KG1 (cell line): ENCODE measurements around the gene EPO.
"Not testable (repeated sequence)": the region's sequence is repeated elsewhere in the genome, so short reads cannot be mapped to it uniquely, and the experiment has no call there.

Source experiments
- DNase-seq: peaks from one replicate; lab custom pipeline; 2025; lab: John Stamatoyannopoulos, UW

The EPO gene

DNA sequence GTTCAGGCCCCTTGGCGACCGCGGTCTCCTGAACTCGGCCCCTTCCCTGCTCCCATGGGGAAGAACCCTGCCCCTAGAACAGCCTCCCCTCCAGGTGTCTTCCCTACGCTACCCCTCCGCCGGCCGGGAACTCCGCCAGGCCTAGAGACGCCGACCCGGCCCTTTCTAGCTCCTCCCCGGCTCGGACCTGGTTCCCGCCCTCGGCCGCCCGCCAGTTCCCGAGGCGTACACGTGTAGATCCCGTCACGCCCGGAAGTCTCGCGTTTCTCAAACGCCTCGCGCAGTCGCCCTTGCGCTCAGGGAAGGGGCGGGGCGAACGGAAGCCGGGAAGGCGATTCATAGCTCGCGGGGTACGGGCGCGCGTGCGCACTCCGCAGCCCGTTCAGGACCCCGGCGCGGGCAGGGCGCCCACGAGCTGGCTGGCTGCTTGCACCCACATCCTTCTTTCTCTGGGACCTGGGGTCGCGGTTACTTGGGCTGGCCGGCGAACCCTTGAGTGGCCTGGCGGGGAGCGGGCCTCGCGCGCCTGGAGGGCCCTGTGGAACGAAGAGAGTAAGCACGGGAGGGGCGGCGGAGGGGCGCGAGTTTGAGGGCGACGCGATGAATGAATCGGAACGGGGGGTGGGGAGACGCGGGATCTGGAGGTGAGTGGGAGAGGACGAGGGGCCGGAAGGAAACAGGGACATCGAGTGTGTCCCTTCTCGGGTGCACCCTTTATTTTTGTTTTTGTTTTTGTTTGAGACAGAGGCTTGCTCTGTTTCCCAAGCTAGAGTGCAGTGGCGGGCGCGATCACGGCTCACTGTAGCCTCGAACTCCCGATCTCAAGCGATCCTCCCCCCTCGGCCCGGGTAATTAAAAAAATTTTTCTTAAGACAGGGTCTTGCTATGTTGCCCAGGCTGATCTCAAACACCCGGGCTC is 14.3 kb upstream of the EPO start, which contains the start of gene POP7:
Gene POP7 (plus strand): TSS at position 369 of the 919 bp plus-strand sequence. CDS start 710 bp downstream, outside the sequence.
- peak; percentile 64 for DNase-seq

DNA sequence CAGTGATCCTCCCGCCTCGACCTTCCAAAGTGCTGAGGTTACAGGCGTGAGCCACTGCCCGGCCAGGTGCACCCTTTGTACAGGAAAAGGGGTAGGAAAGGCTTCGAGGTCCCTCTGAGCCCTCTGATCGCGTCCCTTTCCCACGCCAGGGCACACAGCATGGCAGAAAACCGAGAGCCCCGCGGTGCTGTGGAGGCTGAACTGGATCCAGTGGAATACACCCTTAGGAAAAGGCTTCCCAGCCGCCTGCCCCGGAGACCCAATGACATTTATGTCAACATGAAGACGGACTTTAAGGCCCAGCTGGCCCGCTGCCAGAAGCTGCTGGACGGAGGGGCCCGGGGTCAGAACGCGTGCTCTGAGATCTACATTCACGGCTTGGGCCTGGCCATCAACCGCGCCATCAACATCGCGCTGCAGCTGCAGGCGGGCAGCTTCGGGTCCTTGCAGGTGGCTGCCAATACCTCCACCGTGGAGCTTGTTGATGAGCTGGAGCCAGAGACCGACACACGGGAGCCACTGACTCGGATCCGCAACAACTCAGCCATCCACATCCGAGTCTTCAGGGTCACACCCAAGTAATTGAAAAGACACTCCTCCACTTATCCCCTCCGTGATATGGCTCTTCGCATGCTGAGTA is 13.5 kb upstream of the EPO start:
- DNase-seq: no peak

DNA sequence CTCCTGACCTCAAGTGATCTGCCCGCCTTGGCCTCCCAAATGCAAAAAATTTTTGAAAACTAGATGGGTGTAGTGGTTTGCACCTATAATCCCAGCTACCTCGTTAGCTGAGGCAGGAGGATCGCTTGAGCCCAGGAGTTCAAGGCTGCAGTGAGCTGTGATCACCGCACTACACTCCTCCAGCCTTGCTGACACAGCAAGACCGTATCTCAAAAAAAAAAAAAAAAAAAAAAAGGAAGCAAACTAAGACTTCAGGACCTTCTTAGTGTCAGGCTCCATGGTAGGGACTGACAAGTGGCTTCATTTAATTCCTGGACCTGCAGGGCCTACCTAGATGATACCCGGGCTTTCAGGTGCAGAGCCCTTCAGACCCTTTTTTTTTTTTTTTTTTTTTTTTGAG is 11.9 kb upstream of the EPO start:
- no peak for DNase-seq

DNA sequence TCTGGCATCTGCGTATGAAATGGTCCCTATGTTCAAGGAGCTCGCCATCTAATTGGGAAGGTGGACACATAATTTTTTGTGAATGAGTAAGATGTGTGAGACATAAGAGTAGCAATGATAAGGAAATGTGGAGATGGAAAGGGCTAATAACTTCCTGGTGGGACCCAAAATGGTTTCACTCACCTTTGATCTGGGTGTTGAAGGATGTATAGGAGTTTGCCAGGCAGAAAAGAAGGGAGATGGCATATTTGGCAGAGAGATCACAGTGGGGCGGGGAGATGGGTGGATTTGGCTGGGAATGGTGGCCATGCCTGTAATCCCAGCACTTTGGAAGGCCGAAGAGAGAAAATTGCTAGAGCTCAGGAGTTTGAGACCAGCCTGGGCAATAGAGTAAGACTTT is 9.8 kb upstream of the EPO start:
- no peak for DNase-seq

DNA sequence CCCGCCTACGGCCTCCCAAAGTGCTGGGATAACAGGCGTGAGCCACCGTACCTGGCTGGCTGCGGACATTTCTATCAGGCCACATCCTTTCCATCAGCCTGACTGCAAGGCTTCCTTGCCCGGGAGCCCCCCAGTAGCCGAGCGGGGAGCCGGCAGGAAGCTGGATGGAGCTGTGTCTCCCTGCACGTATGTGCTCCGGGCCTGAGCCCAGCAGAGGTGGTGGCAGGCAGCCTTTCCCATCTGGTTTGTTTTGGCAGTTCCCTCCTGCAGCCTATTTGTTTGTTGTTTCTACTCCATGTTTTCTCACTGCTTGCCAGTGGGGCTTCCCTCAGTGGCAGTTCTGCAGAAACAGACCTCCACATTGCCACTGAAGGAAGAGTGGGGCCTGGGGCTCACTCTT is 8.9 kb upstream of the EPO start:
- DNase-seq: no peak

DNA sequence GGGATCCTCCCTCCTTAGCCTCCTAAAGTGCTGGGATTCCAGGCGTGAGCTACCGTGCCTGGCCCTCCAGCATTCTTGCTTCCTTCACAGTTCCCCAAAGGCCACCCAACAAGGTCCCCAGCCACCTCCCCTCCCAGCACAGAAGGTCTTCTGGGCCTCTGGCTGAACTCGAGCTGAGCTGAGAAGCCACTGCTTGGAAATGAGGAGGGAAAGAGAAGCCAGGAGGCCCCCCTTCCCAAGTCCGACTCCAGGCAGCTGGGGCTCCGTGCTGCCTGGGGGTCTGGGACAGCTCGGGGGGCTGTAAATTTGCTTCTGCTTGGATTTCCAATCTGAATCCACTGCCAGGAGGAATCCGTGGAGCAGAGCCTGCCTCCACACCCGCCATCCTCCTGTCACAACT is 5.5 kb upstream of the EPO start:
- DNase-seq: no peak

DNA sequence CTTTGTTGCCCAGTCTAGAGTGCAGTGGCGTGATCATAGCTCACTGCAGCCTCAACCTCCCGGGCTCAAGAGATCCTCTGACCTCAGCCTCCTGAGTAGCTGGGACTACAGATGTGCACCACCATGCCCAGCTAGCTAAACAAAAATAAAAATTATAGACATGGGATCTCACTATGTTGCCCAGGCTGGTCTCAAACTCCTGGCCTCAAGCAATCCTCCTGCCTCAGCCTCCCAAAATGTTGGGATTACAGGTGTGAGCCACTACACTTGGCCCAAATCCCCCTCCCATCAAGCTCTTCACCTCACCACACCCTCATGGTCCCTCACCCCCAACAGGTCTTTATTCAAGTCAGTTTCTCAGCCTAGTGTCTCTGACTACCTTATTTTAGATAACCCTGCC is 3.2 kb upstream of the EPO start:
- not testable (repeated sequence) for DNase-seq

DNA sequence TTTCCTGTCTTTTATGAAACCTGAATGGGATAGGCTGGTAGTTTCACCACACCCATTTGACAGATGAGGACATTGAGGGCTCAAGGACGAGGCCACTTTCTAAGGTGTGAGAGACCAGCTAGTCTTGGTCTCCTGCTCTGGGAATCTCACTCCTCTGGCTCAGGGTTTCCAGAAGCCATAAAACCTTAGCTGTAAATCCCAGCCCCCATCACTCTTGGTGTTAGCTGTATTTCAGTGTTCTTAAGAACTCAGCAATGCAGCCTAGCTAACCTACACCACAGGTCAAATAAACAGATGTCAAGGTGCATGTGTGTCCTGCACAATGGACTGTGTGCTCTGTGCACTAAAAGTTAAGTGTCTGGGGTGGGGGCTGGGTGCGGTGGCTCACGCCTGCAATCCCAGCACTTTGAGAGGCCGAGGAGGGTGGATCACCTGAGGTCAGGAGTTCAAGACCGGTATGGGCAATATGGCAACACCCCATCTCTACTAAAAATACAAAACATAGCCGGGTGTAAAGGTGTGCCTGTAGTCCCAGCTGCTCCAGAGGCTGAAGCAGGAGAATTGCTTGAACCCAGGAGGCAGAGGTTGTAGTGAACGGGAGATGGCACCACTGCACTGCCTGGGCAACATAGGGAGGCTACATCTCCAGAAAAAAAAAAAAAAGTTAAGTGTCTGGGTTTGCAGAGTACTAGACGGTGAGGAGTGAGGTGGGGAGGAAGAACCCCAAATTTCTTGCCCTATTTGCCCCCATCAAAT is 567 bp upstream of the EPO start:
- no peak for DNase-seq

DNA sequence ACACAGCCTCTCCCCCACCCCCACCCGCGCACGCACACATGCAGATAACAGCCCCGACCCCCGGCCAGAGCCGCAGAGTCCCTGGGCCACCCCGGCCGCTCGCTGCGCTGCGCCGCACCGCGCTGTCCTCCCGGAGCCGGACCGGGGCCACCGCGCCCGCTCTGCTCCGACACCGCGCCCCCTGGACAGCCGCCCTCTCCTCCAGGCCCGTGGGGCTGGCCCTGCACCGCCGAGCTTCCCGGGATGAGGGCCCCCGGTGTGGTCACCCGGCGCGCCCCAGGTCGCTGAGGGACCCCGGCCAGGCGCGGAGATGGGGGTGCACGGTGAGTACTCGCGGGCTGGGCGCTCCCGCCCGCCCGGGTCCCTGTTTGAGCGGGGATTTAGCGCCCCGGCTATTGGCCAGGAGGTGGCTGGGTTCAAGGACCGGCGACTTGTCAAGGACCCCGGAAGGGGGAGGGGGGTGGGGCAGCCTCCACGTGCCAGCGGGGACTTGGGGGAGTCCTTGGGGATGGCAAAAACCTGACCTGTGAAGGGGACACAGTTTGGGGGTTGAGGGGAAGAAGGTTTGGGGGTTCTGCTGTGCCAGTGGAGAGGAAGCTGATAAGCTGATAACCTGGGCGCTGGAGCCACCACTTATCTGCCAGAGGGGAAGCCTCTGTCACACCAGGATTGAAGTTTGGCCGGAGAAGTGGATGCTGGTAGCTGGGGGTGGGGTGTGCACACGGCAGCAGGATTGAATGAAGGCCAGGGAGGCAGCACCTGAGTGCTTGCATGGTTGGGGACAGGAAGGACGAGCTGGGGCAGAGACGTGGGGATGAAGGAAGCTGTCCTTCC is 620 bp downstream of the EPO start:
- DNase-seq: no peak

DNA sequence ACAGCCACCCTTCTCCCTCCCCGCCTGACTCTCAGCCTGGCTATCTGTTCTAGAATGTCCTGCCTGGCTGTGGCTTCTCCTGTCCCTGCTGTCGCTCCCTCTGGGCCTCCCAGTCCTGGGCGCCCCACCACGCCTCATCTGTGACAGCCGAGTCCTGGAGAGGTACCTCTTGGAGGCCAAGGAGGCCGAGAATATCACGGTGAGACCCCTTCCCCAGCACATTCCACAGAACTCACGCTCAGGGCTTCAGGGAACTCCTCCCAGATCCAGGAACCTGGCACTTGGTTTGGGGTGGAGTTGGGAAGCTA is 1.2 kb downstream of the EPO start:
- no peak for DNase-seq

DNA sequence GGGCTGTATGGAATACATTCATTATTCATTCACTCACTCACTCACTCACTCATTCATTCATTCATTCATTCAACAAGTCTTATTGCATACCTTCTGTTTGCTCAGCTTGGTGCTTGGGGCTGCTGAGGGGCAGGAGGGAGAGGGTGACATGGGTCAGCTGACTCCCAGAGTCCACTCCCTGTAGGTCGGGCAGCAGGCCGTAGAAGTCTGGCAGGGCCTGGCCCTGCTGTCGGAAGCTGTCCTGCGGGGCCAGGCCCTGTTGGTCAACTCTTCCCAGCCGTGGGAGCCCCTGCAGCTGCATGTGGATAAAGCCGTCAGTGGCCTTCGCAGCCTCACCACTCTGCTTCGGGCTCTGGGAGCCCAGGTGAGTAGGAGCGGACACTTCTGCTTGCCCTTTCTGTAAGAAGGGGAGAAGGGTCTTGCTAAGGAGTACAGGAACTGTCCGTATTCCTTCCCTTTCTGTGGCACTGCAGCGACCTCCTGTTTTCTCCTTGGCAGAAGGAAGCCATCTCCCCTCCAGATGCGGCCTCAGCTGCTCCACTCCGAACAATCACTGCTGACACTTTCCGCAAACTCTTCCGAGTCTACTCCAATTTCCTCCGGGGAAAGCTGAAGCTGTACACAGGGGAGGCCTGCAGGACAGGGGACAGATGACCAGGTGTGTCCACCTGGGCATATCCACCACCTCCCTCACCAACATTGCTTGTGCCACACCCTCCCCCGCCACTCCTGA is 2.4 kb downstream of the EPO start:
- DNase-seq: no peak

DNA sequence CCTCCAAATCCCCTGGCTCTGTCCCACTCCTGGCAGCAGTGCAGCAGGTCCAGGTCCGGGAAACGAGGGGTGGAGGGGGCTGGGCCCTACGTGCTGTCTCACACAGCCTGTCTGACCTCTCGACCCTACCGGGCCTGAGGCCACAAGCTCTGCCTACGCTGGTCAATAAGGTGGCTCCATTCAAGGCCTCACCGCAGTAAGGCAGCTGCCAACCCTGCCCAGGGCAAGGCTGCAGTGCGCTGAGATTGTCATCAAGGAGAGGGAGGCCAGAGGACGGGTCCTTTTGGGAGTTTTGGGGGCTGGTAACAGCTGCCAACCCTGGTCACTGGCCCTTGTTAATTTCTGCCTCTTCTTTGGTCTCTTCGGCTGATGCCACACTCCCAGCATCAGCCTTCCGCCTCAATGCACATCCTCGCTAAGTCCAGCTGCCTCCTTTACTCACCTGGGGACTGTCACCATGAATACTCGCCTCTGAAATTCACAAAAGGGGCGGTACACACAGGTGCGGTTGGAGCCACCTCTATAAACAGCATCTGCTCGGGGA is 3.5 kb downstream of the EPO start:
- no peak for DNase-seq

DNA sequence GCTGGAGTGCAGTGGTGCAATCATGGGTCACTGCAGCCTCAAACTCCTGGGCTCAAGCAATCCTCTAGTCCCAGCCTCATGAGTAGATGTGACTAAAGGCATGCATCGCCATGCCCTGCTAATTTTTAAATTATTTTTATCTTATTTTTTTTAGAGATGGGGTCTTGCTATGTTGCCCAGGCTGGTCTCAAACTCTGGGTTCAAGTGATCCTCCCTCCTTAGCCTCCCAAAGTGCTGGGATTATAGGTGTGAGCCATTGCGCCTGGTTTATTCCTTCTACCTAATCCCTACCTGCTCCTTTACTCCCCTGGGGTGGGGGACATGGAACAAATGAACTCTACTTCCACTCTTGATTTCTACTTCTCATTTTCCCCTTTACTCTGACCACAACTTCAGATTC is 4.1 kb downstream of the EPO start:
- not testable (repeated sequence) for DNase-seq

DNA sequence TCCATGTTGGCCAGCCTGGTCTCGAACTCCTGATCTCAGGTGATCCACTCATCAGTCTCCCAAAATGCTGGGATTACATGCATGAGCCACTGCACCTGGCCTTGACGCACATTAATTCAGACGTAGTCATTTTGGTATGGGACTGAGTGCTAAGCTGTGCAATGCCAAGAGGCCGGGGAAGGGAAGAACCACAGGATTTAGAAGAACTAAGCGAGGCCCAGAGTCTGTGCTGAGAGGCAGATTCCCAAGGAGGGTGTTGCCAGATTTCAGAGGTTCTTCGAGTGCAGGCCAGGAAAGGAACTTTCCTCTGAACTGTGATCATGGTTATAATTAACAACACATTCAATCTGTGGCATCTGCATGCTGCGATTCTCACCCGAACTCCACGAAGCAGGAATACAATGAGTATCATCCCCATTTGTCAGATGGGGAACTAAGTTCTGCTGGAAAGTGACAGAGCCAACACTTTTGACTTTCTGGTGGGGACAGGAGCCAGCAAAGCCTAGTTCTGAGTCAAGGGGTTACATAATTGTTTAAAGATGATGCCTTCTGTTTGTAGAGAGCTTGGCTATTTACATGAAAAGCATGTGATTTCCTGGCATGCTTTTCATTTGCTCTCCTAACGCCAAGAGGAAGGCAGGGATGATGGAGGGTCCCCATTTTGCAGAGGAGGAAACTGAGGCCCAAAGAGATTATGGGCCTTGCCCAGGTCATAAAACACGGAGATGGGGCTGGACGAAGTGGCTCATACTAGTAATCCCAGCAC is 6.9 kb downstream of the EPO start:
- DNase-seq: no peak

DNA sequence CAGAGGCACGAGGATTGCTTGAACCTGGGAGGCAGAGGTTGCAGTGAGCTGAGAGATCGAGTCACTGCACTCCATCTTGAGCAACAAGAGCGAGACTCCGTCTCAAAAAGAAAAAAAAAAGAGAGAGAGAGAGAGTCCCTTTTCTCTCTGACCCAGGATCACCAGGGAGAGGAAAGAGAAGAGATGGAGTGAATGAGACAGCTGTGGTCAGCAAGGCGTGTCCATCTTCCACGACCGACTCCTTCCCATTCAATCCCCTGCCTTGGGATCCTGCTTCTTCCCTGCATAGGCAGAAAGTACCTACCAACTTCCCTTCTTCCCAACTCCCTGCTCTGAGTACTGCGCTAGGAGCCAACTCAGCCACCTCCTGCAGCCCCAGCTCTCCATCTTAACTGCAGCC is 7.9 kb downstream of the EPO start:
- no peak for DNase-seq

DNA sequence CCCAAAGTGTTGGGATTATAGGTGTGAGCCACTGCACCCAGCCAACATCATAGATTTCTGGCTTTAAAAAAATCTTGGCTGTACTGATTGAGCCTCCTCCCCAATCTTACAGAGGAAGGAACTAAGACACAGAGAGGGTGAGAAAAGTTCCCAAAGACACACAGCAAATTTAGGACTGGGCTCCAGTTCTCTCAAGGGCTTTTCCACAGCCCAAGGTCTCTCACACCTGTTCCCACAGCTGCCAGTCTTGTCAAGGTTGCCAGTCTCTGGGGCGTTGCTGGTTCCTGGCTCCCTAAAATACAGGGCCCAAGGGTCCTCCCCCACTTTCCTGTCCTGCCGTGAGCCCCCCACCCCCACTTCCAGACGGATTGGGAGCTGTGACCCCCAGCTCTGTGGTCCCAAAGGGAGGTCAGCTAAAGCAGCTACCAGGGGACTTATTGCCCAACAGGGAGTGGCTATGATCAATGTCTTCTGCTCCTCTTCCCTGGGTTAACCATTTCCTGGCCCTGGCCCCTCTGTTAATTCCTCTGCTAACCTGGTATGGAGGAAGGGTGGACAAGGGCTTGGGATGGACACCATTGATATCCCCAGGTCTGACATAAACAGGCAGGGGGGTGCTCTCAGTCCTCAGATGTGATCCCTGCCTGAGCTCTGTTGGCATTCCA is 10.0 kb downstream of the EPO start:
- DNase-seq: no peak

DNA sequence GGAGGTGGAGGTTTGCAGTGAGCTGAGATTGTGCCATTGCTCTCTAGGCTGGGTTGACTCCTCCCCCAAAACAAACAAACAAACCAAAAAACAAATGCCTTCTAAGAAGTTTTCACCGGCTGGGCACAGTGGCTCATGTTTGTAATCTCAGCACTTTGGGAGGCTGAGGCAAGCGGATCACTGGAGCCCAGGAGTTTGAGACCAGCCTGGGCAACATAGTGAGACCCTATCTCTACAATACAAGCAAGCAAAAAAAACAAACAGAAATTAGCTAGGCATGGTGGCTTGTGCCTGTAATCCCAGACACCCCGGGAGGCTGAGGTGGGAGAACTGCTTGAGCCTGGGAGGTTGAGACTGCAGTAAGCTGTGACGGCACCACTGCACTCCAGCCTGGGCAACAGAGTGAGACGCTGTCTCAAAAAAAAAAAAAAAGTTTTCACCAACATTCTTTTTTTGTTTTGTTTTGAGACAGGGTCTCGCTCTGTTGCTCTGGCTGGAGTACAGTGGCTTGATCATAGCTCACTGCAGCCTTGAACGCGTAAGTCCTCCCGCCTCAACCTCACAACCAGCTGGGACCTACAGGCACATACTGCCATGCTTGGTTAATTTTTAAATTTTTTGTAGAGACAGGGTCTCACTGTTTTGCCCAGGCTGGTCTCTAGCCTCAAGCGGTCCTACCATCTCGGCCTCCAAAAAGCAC is 11.8 kb downstream of the EPO start:
- DNase-seq: no peak

DNA sequence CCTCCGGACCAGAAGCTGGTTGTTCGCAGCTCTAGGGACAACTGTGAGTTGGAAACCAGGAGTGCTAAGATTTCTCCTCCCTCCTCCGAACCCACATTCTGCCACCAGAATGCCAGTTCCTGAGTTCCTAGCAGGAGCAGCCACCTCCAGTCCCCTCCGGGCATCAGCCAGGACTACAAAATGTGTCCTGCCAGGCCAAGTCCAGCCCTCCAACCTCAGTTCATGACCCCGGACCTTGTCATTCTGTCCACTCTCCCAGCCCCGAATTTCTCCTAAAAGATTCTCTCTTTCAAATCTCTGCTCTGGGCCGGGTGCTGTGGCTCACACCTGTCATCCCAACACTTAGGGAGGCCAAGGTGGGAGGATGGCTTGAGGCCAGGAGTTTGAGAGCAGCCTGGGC is 15.5 kb downstream of the EPO start:
- DNase-seq: no peak

DNA sequence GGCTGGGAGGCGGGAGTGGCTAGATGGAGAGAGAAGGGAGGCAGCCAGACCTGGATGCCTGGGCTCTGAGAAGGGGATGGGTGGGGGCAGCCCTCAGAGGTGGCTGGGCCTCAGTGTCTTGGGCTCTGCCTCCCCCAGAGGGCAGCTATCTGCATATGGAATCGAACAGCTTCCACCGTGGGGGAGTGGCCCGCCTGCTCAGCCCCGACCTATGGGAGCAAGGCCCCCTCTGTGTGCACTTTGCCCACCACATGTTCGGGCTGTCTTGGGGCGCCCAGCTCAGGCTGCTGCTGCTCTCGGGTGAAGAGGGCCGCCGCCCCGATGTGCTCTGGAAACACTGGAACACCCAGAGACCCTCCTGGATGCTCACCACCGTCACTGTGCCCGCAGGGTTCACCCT is 16.4 kb downstream of the EPO start:
- no peak for DNase-seq
